ENCODE results near the gene KRTAP2-3.

KRTAP2-3 gene

DNA sequence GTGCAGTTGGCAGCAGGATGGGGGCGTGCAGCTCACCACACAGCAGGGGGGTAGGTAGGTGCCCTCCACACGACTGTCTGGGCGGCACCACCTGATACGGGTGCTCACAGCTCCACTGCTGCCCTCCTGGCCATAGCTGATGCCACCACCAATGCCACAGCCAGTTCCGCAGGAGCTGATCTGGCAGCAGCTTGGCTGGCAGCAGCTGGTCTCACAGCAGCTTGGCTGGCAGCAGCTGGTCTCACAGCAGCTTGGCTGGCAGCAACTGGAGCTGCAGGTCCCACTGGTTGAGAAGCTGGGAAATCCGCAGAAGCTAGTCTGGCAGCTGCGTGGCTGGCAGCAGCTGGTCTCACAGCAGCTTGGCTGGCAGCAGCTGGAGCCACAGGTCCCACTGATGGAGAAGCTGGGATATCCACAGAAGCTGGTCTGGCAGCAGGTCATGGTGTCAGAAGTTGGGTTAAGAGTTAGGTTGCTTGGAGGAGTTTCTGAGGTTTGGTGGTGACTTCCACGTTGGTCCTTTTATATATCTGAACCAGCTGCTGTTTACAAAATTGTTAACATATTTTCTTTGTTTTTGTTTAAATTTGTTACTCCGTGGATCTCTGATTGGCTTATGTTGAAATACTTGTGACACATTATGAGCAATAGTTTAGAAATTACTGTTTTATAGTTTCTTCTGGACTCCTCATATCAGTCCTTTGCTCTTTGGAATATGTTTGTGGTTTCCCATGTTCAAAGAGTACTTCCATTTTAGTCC, 33.0 kb downstream of the KRTAP2-3 start, which contains the start of gene KRTAP1-5:
Gene KRTAP1-5 (minus strand): TSS at position 494 of the 757 bp plus-strand sequence. CDS start 53 bp downstream, at position 441.
- peak; percentile 84 for FAIRE-seq

DNA sequence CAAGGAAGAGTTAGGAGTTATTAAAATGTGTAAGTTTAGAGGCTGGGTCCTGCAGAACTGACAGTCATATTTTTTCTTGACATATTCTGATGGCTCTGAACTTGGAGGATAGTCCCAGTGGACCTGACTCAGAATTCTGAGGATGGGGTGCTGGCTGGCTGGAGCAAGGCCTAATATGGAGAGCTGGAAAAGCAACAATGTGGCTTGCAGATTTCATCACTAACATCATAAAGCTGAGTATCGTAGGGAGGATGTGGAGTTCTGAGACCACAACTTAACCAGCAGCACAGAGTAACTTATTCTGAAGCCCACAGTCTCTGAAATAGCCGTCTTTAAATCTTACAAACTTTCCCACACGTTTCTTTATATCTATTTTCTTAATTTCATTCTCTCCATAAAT, 35.2 kb downstream of the KRTAP2-3 start:
- no peak for FAIRE-seq

DNA sequence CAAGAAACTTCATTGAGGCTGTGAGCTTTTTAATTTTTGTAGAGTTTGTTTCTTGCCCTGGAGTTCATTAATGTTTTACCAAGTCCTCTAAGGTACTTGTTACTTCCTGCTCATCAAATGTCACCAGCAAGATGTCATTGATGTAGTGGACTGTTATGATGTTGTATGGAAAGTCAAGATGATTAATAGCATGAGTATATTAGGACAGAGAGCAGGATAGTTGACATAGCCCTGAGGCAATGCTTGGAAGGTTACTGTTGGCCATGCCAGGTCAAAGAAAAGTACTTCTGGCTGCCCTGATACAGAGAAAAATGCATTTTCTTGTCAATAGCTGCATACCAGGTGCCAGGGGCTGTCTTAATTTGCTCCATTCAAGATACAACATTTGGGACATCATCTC, 39.6 kb downstream of the KRTAP2-3 start:
- FAIRE-seq, result no peak

DNA sequence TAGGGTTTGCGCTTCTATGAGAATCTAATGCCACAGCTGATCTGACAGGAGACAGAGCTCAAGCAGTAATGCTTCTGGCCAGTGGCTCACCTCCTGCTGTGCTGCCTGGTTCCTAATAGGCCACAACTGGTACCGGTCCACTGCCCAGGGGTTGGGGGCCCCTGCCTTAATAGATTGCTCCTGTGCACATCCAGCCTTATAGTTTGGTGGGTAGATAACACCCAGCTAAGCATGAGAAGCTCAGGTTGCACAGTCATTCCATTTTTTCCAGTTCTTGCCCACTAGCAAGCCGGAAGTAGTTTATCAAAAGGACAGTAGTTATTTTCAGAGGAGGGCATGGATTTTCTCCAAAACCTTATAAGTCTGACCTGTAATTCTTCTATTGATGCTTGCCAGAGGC, 40.5 kb downstream of the KRTAP2-3 start:
- no peak for FAIRE-seq

DNA sequence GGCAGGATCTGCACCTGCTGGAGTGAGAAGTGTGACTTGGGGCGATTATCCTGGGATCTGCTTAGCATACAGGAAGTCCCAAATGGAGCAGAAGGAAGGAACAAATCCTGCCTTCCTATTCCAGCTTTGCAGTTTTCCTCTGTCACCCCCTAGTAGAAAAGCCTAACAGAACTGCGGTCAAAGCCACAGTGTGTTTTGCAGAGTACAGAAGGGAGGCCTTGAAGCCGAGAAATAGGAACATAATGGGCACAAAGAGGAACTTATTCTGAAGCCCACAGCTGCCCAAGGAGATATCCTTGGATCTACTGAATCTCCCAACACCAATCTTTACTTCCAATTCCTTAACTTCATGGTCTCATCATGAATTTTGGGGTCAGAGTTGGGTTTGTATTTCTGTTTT, 41.4 kb downstream of the KRTAP2-3 start:
- no peak for FAIRE-seq

DNA sequence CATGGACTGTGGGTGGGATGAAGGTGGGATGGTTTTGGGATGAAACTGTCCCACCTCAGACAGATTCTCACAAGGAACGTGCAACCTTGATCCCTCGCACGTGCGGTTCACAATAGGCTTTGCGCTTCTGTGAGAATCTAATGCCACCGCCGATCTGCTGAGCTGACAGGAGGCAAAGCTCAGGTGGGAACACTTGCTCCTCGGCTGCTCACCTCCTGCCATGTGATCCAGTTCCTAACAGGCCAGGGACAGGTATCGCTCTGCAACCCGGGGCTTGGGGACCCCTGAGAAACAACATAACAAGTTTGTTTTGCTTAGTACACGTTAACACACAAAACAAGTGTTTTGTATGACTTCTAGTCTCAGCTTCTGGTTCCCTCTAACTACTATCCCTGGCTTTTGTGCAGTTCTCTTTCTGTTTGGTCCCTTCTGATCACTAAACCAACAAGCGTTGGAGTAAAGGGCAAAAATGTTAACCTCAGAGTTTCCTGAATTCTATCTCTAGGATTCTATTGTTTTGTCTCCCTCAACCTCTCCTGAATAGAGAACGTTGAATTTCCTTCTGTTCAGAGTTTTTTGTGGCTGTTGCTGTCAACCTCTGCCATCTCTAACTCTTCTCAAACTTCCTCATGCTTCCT, 43.2 kb downstream of the KRTAP2-3 start:
- no peak for FAIRE-seq

DNA sequence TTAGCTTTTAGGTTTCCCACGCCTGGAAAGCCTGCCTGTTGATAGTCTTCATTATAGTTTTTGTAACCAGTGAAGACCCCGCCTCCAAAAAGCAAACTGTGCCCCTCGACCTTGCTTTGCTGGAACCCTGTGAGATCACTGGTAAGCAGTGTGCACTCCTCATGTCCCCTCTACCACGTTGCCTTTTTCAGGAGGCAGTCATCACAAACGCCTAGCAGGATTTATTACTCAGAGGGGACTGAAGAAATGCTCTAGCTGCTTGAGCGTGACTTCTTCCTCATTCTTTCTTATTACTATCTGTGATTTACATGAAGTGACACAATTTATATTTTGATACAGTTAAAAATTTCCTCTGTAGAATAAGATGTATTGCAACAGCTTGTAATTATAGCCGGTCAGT, 44.5 kb downstream of the KRTAP2-3 start:
- no peak for FAIRE-seq

DNA sequence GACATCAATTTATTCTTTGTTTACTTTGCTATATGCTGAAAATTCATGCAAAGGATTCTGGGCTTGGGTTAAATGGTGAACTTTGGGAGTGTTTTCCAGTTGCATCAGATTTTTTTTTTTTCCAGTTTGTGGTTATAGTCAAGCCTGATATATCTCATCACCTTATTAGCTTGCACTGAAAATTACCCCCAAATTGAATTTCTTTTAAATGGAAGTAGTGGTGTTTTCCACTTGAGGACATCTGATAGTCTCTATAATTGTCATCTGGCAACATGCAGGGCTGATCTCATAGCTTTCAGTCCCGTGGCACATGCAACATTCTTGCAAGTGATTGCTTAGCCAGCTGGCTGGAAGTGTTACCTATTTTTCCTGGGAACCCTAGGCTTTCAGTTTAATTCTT, 46.3 kb downstream of the KRTAP2-3 start:
- no peak for FAIRE-seq

DNA sequence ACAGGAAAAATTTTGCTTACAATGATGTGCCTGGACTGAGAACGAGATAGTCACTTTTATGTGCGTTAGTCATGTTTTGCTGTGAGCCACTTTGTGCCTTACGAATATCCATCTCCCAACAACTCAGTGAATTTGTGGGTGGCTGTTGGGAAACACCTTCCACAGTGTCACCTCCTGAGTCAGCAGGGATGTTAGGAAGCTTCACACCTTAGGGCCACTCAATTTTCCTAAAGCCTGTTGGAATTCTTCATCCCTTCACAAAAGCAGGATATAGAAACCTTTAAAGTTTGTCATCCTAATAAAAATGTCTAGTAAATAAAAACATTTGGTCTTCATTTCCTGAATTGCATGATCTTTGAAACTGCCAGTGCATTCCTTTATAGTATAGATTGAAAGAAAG, 46.7 kb downstream of the KRTAP2-3 start:
- no peak for FAIRE-seq

DNA sequence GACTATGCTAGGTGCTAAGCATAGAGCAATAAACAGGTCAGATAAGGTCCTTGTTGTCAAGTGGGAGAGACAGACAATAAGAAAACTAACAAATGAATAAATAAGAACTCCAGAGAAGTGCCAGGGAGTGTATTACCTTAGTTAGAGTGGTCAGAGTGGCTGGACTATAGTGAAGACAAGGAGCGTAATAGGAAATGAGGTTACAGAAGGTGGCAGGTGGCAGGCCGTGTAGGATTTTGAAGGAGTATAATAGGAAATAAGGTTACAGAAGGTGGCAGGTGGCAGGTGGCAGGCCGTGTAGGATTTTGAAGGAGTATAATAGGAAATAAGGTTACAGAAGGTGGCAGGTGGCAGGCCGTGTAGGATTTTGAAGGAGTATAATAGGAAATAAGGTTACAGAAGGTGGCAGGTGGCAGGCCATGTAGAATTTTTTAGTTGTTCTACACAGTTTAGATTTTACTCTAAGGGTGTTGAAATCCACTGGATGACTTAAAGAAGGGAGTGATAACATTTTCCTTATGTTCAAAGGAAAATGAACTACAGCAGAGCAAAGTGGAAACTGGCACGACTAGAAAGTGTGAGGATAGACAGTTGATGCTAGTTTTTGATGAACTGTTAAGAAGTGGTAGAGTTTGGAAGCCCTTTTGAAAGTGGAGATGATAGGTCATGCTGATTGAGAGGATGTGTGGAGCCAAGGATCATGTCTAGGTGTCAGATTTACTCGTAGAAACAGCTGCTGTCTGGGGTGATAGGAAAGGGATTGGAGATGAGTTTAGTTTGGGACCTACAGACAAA, 47.4 kb downstream of the KRTAP2-3 start:
- FAIRE-seq, result no peak

DNA sequence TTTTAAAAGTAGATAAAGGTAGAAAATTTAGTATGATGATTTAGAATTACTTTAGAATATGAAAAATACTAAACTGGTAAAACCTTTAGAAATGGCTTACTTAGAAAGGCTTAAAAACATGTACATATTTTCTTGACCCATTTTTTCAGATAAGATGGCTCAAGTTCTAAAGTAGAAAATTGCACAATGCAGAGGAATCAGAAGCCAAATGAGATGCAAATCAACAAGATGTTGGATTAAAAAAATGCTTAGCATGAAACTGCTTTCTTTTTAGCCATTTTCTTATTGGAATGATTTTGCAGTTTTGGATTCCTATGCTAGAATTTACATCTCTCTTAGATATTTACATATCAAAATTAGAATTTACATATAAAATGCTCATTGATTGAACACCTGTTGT, 49.5 kb downstream of the KRTAP2-3 start:
- no peak for FAIRE-seq

DNA sequence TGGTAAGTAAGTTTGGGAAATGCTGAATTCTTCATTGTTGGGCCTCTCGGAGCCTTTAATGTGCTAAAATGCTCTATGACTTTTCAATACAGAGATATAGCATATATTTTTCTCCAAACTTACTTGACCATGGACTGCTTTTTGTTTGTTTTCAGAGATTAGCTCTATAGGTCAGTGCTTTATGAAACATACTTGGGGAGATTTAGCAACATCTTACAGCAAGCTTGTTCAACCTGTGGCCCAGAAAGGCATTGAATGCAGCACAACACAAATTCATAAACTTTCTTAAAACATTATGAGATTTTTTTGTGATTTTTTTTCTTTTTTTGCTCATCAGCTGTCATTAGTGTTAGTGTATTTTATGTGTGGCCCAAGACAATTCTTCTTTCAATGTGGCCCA, 50.0 kb downstream of the KRTAP2-3 start:
- FAIRE-seq, result no peak

DNA sequence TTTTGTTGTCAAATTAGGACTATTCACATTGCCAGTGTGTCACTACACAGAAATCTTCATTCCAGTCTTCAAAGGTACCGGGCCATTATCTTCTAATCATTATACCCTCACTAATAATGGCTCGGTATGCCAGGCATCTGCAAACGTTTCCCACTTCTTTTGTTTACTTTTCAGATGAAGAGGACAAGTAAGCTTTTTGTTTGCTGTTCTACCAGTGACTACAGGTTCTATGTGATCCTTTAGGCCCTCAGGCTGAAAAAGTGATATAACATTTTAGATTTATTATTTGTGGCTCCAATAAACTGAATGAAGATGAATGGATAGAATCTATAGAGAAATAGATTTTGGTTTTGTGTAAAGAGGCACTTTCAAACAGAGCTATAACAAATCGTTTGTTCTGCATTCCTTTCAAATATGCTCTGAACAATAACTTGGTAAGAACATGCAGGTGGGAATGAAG, 50.6 kb downstream of the KRTAP2-3 start:
- FAIRE-seq, result no peak
